ENCODE data around the gene PPM1L. TPM values are rescaled to one million over a fixed set of nuclear protein-coding genes. Genes with fewer than 3 reads are reported as not detected.
"Not testable (repeated sequence)": the region's sequence is repeated elsewhere in the genome, so short reads cannot be mapped to it uniquely, and the experiment has no call there.

The PPM1L gene
- total RNA-seq, 2 experiments from 2014 or later = 2.2 to 2.7 TPM

- H3K36me3 Mint-ChIP-seq = peaks cover 3% of the 10 kb centered on the region
- no peak overlapping the region for H3K4me3 Mint-ChIP-seq
- intact Hi-C loops (cut with micrococcal nuclease) = no loop called here
- no peak overlapping the region for H3K27ac Mint-ChIP-seq
- H3K27me3 Mint-ChIP-seq = no peaks in the 10 kb centered on the region
- DNase-seq = no peak
- H3K4me1 Mint-ChIP-seq (ENCODE audit: low read depth) = peaks cover 1% of the 10 kb centered on the region
- ChIA-PET CTCF (no interaction called here), POLR2A (no interaction called here)
- H3K9me3 Mint-ChIP-seq = peaks cover 14% of the 10 kb centered on the region
Measured at GRCh38 chr3:160986069-160986468, 230.0 kb downstream of the PPM1L start.

DNA sequence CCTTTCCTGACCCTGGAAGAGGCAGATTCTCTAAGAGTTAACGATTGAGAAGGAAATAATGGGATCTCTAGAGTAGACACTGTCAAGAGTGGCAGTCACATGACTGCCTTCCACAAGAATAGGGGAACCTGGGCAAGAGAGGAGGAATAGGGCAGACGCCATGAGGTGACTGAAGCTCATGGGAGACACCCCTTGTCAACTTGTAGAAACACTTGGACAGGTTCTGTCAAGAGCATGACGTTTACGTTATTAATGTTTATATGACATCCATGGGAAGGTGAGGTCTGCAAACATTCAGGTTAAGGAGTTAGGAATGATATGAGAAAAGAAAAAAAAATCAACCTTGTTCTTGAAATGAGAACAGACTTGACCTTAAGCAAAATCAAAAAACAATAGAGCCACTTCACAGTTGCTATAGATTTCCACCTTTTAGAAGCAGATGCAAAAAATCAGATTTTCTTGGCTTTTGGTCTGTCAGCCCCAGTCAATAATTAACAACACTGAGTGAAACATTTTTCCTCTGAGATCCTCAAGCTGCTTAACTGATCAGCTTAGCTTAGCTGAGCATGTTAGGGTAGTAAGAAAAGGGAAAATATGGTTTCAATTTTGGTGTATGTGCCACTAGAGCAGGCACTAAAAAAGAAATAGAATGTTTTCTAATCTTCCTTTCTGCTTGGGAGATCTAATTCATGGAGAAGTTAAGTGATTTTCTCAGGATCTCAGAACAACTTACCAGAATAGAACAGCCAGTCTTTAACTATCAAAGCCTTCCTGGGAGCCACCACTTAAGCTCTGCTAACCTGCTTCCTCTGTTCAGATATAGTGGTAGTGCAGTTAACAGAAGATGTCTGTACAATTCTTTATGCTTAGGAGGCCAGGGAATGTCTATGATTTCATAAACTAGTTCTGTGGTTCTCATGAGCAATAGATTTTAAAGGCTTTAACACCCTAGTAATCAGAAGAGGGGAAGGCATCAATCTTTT lies 232.2 kb downstream of the PPM1L start:
- CTCF ChIA-PET = no interaction called here
- POLR2A ChIA-PET = no interaction called here
- intact Hi-C loops (cut with micrococcal nuclease) = no loop called here
- Mint-ChIP-seq H3K9me3 (peaks cover 6% of the 10 kb centered on the region), H3K4me1 (ENCODE audit: low read depth) (no peaks in the 10 kb centered on the region), H3K36me3 (no peaks in the 10 kb centered on the region), H3K4me3 (no peak overlapping the region), H3K27ac (no peak overlapping the region), H3K27me3 (no peaks in the 10 kb centered on the region)
- no peak for DNase-seq

DNA sequence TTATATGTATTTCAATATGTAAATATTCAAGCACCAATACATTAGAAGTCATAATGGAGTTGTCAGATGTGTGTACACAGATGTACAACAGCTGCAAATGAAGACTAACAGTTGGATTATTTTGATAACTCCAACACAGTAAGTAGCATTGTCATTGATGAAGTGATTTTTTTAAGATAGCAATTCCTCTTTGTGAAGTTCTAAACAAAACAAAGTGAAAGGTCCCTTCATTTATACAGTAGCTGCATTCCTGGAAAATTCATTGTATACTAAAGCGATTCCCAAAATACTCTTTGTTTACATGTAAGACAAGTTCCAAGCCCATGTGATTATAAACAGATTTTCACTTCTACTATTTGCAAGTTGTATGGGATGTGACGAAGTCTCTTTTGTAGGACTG lies 234.4 kb downstream of the PPM1L start:
- CTCF ChIA-PET = no interaction called here
- intact Hi-C loops (cut with micrococcal nuclease) = no loop called here
- no peaks in the 10 kb centered on the region for H3K4me1 Mint-ChIP-seq (ENCODE audit: low read depth)
- no peak overlapping the region for H3K27ac Mint-ChIP-seq
- no peaks in the 10 kb centered on the region for H3K9me3 Mint-ChIP-seq
- POLR2A ChIA-PET = no interaction called here
- H3K36me3 Mint-ChIP-seq = no peaks in the 10 kb centered on the region
- H3K4me3 Mint-ChIP-seq = no peak overlapping the region
- no peaks in the 10 kb centered on the region for H3K27me3 Mint-ChIP-seq
- DNase-seq = no peak

GRCh38 chr3:160992712-160993111 lies 236.7 kb downstream of the PPM1L start:
- H3K9me3 Mint-ChIP-seq = no peaks in the 10 kb centered on the region
- no peaks in the 10 kb centered on the region for H3K27me3 Mint-ChIP-seq
- H3K36me3 Mint-ChIP-seq = no peaks in the 10 kb centered on the region
- no peaks in the 10 kb centered on the region for H3K4me1 Mint-ChIP-seq (ENCODE audit: low read depth)
- intact Hi-C loops (cut with micrococcal nuclease) = no loop called here
- no peak for DNase-seq
- ChIA-PET CTCF (no interaction called here), POLR2A (no interaction called here)
- H3K27ac Mint-ChIP-seq = no peak overlapping the region
- no peak overlapping the region for H3K4me3 Mint-ChIP-seq

DNA sequence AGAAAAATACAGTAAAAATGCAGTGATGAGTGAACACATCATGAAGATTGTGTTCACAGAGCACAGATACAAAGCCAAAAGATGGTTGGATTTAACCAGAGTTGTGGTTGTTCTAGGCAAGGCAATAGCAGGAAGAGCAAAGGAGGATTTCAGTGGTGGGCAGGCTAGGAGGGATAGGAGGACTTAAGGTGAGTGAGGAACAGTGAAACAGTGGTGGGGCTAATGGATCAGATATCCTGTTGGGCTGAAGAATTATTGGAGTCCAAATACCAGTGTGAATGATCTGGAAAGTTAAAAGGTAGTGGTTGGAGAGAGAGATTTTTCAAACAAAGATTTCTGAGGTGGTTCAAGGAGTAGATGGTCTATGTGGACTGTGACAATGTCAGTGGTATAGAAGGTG lies 240.8 kb downstream of the PPM1L start:
- DNase-seq = no peak
- Mint-ChIP-seq H3K27me3 (no peaks in the 10 kb centered on the region), H3K9me3 (no peaks in the 10 kb centered on the region), H3K4me3 (no peak overlapping the region), H3K27ac (no peak overlapping the region), H3K4me1 (ENCODE audit: low read depth) (no peaks in the 10 kb centered on the region), H3K36me3 (no peaks in the 10 kb centered on the region)
- CTCF ChIA-PET = no interaction called here
- POLR2A ChIA-PET = no interaction called here
- intact Hi-C loops (cut with micrococcal nuclease) = no loop called here

DNA sequence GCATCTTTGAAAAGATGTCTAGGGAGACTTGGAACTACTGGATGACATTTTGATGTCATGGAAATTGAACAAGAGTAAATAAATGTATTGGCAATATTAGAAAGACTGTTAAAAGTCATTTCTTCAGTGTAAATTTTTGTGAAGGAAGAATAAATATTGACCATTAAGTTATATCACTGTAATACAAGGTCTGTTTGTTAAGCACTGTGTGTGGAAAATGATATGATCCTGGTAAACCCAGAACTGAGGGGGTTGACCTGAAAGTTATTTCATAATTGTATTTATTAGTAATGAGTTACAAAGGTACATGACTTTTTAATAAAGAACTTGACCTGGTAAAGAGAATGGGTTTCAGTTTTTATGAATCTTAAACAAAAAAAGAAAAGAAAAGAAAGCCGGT lies 242.6 kb downstream of the PPM1L start:
- ChIA-PET POLR2A (no interaction called here), CTCF (no interaction called here)
- no peak for DNase-seq
- intact Hi-C loops (cut with micrococcal nuclease) = no loop called here
- H3K4me1 Mint-ChIP-seq (ENCODE audit: low read depth) = no peaks in the 10 kb centered on the region
- H3K4me3 Mint-ChIP-seq = no peak overlapping the region
- H3K27me3 Mint-ChIP-seq = no peaks in the 10 kb centered on the region
- H3K27ac Mint-ChIP-seq = no peak overlapping the region
- H3K9me3 Mint-ChIP-seq = peaks cover 2% of the 10 kb centered on the region
- H3K36me3 Mint-ChIP-seq = no peaks in the 10 kb centered on the region

- H3K27ac Mint-ChIP-seq = no peak overlapping the region
- H3K27me3 Mint-ChIP-seq = no peaks in the 10 kb centered on the region
- intact Hi-C loops (cut with micrococcal nuclease) = no loop called here
- ChIA-PET POLR2A (no interaction called here), CTCF (interaction anchor here (1.0 kb wide), 1 partner anchor 42 kb away, joined by 4 read pairs; no protein-coding TSS in a partner anchor)
- no peaks in the 10 kb centered on the region for H3K36me3 Mint-ChIP-seq
- no peaks in the 10 kb centered on the region for H3K4me1 Mint-ChIP-seq (ENCODE audit: low read depth)
- no peak for DNase-seq
- H3K4me3 Mint-ChIP-seq = no peak overlapping the region
- H3K9me3 Mint-ChIP-seq = peaks cover 2% of the 10 kb centered on the region
Measured at GRCh38 chr3:160999274-160999673, 243.2 kb downstream of the PPM1L start.

- Mint-ChIP-seq H3K27ac (no peak overlapping the region), H3K4me3 (no peak overlapping the region), H3K36me3 (peaks cover 2% of the 10 kb centered on the region), H3K9me3 (peaks cover 5% of the 10 kb centered on the region), H3K27me3 (no peaks in the 10 kb centered on the region), H3K4me1 (ENCODE audit: low read depth) (no peaks in the 10 kb centered on the region)
- POLR2A ChIA-PET = no interaction called here
- CTCF ChIA-PET = no interaction called here
- intact Hi-C loops (cut with micrococcal nuclease) = no loop called here
- DNase-seq = no peak
Measured at GRCh38 chr3:161008086-161008485, 252.1 kb downstream of the PPM1L start.

DNA sequence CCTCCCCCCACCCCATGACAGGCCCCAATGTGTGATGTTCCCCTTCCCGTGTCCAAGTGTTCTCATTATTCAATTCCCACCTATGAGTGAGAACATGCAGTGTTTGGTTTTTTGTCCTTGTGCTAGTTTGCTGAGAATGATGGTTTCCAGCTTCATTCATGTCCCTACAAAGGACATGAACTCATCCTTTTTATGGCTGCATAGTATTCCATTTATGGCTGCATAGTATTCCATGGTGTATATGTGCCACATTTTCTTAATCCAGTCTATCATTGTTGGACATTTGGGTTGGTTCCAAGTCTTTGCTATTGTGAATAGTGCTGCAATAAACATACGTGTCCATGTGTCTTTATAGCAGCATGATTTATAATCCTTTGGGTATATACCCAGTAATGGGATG lies 254.1 kb downstream of the PPM1L start:
- CTCF ChIA-PET; H3K27ac Mint-ChIP-seq; intact Hi-C loops (cut with micrococcal nuclease); H3K9me3 Mint-ChIP-seq; H3K4me1 Mint-ChIP-seq (ENCODE audit: low read depth); POLR2A ChIA-PET; H3K36me3 Mint-ChIP-seq; H3K27me3 Mint-ChIP-seq; DNase-seq; H3K4me3 Mint-ChIP-seq: not testable (repeated sequence)

DNA sequence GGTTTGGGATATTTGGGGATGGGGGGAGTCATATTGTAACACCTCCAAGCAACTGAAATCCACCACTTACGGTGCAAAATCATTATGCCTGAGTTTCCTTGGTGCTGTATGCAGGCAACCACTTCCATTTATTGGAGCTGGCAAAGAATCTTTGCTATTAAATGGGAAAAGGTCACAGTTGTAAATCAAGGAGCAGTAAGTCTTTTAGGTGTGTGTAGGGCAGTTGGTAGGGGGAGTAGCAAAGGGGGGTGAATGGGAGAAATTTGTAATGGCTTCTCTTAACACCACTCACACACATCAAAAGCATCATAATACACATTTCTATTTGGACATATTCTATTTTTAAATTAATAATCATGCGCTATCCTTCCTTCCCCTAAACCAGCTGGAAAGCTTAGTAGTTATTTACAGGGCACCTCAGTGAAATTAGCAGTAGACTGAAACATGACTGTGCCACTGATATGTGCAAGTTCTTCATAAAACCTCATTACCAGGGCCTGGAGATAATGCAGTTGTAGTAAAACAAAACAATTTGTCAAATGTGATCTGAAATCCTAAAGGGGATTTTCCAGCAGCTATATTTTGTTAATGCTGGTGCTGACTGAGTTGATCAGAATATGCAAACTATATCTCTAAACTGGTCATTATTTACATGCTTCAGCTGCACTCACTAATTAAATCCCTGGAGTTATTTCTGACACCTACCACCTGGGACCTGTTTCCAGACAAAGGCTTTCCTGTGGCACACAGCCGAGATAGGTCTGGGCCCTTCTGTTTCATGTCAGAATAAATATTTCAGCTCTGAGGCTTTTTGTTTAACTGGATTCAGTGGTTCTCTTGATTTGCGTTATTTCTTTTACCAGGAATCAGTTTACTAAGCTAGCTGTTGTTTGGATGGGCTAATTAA lies 259.1 kb downstream of the PPM1L start:
- CTCF ChIA-PET = no interaction called here
- no peak overlapping the region for H3K4me3 Mint-ChIP-seq
- H3K4me1 Mint-ChIP-seq (ENCODE audit: low read depth) = no peaks in the 10 kb centered on the region

GRCh38 chr3:161016417-161017313 lies 260.6 kb downstream of the PPM1L start:
- intact Hi-C loops (cut with micrococcal nuclease) = no loop called here
- H3K27me3 Mint-ChIP-seq = no peaks in the 10 kb centered on the region
- CTCF ChIA-PET = no interaction called here

More for the DNA sequence above, 259.1 kb downstream of the PPM1L start:
- H3K27me3 Mint-ChIP-seq = no peaks in the 10 kb centered on the region
- intact Hi-C loops (cut with micrococcal nuclease) = no loop called here
- POLR2A ChIA-PET = no interaction called here
- H3K36me3 Mint-ChIP-seq = no peaks in the 10 kb centered on the region
- H3K9me3 Mint-ChIP-seq = peaks cover 6% of the 10 kb centered on the region
- no peak for DNase-seq
- H3K27ac Mint-ChIP-seq = no peak overlapping the region

DNA sequence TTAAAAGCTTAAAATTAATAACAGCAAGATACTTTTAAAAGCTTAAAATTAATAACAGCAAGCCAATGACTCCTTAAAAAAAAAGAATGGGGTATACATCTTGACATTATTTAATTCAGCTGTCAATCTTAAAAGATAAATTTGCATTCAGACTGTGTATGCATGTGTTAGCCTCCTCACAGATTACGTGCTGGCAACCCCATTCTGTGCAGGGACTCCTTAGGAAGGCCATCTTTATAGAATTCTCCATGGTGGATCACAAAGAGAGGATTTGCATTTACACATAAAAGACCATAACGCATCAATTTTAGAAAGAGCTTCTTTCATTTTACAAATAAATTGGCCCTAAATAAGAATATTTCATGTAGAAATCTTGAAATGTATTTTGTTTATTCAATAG lies 261.9 kb downstream of the PPM1L start:
- peaks cover 3% of the 10 kb centered on the region for H3K36me3 Mint-ChIP-seq
- no peak overlapping the region for H3K27ac Mint-ChIP-seq
- intact Hi-C loops (cut with micrococcal nuclease) = no loop called here
- H3K9me3 Mint-ChIP-seq = peaks cover 12% of the 10 kb centered on the region
- H3K27me3 Mint-ChIP-seq = no peaks in the 10 kb centered on the region
- DNase-seq = no peak
- POLR2A ChIA-PET = no interaction called here
- CTCF ChIA-PET = no interaction called here
- H3K4me1 Mint-ChIP-seq (ENCODE audit: low read depth) = no peaks in the 10 kb centered on the region
- no peak overlapping the region for H3K4me3 Mint-ChIP-seq

More at GRCh38 chr3:161016417-161017313, 260.6 kb downstream of the PPM1L start:
- H3K36me3 Mint-ChIP-seq = no peaks in the 10 kb centered on the region
- H3K27ac Mint-ChIP-seq = no peak overlapping the region
- POLR2A ChIA-PET = no interaction called here
- no peaks in the 10 kb centered on the region for H3K4me1 Mint-ChIP-seq (ENCODE audit: low read depth)
- H3K9me3 Mint-ChIP-seq = peaks cover 9% of the 10 kb centered on the region
- H3K4me3 Mint-ChIP-seq = no peak overlapping the region
- no peak for DNase-seq

All from activated CD4-positive, alpha-beta memory T cell treated with anti-CD3 and anti-CD28 coated beads for 36 hours (primary cell).